NT2/D1 (cell line): ENCODE measurements around the gene LRSAM1.
"Not testable (repeated sequence)": the region's sequence is repeated elsewhere in the genome, so short reads cannot be mapped to it uniquely, and the experiment has no call there.

ENCODE experiments used
- SUZ12 ChIP-seq: IDR thresholded peaks from 2 replicates; pipeline ENCODE4 v1.6.1; 2011; ENCODE audit not compliant: insufficient read length, insufficient read depth; ENCODE audit errors: extremely low read depth
- YY1 ChIP-seq: IDR thresholded peaks from 2 replicates; pipeline ENCODE4 v1.6.1; 2011; ENCODE audit not compliant: insufficient read length, insufficient read depth
- ZNF274 ChIP-seq: IDR thresholded peaks from 2 replicates; pipeline ENCODE4 v1.6.1; 2011; ENCODE audit warnings: mild to moderate bottlenecking, low read depth, low read length

DNA sequence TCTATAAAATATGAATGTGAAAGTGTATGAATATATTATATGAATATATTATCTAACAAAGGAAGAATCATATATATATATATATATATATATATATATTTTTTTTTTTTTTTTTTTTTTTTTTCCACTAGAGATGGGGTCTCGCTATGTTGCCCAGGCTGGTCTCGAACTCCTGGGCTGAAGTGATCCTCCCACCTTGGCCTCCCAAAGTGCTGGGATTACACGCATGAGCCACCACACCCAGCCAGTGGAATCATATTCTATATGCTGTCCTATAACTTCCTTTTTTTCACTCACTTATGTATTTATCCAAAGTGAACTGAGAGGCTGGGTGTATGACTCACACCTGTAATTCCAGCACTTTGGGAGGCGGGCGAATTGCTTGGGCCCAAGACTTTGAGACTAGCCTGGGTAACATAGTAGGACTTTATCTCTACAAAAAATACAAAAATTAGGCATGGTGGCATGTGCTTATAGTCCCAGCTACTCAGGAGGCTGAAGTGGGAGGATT, 15.2 kb downstream of the LRSAM1 start:
- TF ChIP-seq ZNF274, YY1, SUZ12: not testable (repeated sequence)
